MCF 10A (cell line): ENCODE results near the gene SYNGAP1. TPM values are rescaled to one million over a fixed set of nuclear protein-coding genes. Genes with fewer than 3 reads are reported as not detected.
"Not testable (repeated sequence)": the region's sequence is repeated elsewhere in the genome, so short reads cannot be mapped to it uniquely, and the experiment has no call there.

Source experiments
- BruUV-seq: library from RNA; stranded (reverse); fragments of 400-500 nt; replicated peaks from 2 replicates; lab custom pipeline; 2021; lab: Mats Ljungman, UMichigan
- CTCF ChIA-PET: fragments of 300-600 bp; sonication (Branson Sonifier 250); formaldehyde crosslinking; extraction: SDS; loops from one replicate; lab custom pipeline; 2021; ENCODE audit warnings: antibody characterized with exemption, inconsistent platforms; lab: Yijun Ruan, JAX
- POLR2A ChIA-PET: fragments of 300-600, 350-650 bp; sonication (Branson Sonifier 250); formaldehyde crosslinking; extraction: SDS; loops from one replicate; lab custom pipeline; 2020; ENCODE audit warnings: antibody characterized with exemption, inconsistent platforms; lab: Yijun Ruan, JAX
- DNase-seq: peaks from one replicate; pipeline ENCODE4 v3.0.0-alpha.2; 2018; ENCODE audit not compliant: unreplicated experiment
- H3K27ac Mint-ChIP-seq: one replicate; pipeline ENCODE4 v1.8.0; 2022; ENCODE audit warnings: mild to moderate bottlenecking, low read depth, mixed read lengths; ENCODE audit not compliant: unreplicated experiment
- H3K27me3 Mint-ChIP-seq: one replicate; pipeline ENCODE4 v1.8.0; 2022; ENCODE audit warnings: mixed read lengths; ENCODE audit not compliant: insufficient read depth, unreplicated experiment
- H3K36me3 Mint-ChIP-seq: one replicate; pipeline ENCODE4 v1.8.0; 2022; ENCODE audit warnings: mild to moderate bottlenecking, moderate library complexity, mixed read lengths; ENCODE audit not compliant: insufficient read depth, unreplicated experiment
- H3K4me1 Mint-ChIP-seq: one replicate; pipeline ENCODE4 v1.8.0; 2022; ENCODE audit warnings: mixed read lengths; ENCODE audit not compliant: insufficient read depth, unreplicated experiment
- H3K4me3 Mint-ChIP-seq: one replicate; pipeline ENCODE4 v1.8.0; 2022; ENCODE audit warnings: mild to moderate bottlenecking, moderate library complexity, mixed read lengths; ENCODE audit not compliant: unreplicated experiment
- H3K9me3 Mint-ChIP-seq: one replicate; pipeline ENCODE4 v1.8.0; 2022; ENCODE audit warnings: mixed read lengths; ENCODE audit not compliant: unreplicated experiment
- CTCF ChIP-seq: fragments of 200-600 bp; IDR thresholded peaks from one replicate; pipeline ENCODE4 v1.8.0; 2022; ENCODE audit warnings: antibody characterized with exemption, mild to moderate bottlenecking; ENCODE audit not compliant: unreplicated experiment
- intact Hi-C: fragments of 100-400 bp; cut with micrococcal nuclease; formaldehyde crosslinking; loops from 2 replicates; pipeline ENCODE4 v1.14.1; 2022
- total RNA-seq: library from RNA; stranded (reverse); gene quantifications from 2 replicates; pipeline ENCODE4 v1.2.3, GENCODE V29; 2022

SYNGAP1 gene
- total RNA-seq, 1 experiment from 2014 or later: 6.7 TPM

- Mint-ChIP-seq H3K9me3 (no peaks in the 10 kb centered on the region), H3K36me3 (no peaks in the 10 kb centered on the region), H3K4me1 (no peaks in the 10 kb centered on the region), H3K27me3 (peaks cover 39% of the 10 kb centered on the region), H3K27ac (no peak overlapping the region), H3K4me3 (no peak overlapping the region)
- no peak for DNase-seq
- intact Hi-C loops: no loop called here
- POLR2A ChIA-PET: no interaction called here
- no TSS peak for BruUV-seq
- TF ChIP-seq CTCF: no peak
- CTCF ChIA-PET: interaction anchor here (0.8 kb wide), 1 partner anchor 15 kb away, joined by 4 read pairs; no protein-coding TSS in a partner anchor
These were observed 63.8 kb downstream of the SYNGAP1 start for GRCh38 chr6:33483678-33484077.

GRCh38 chr6:33484673-33485262 lies 64.9 kb downstream of the SYNGAP1 start:
- CTCF ChIA-PET, H3K4me1 Mint-ChIP-seq, H3K9me3 Mint-ChIP-seq, DNase-seq, BruUV-seq, H3K27ac Mint-ChIP-seq, POLR2A ChIA-PET, intact Hi-C loops, H3K36me3 Mint-ChIP-seq, H3K4me3 Mint-ChIP-seq: not testable (repeated sequence)
- H3K27me3 Mint-ChIP-seq: peaks cover 29% of the 10 kb centered on the region

GRCh38 chr6:33485680-33486079 lies 65.8 kb downstream of the SYNGAP1 start:
- H3K9me3 Mint-ChIP-seq, H3K4me1 Mint-ChIP-seq, intact Hi-C loops, CTCF ChIA-PET, H3K27ac Mint-ChIP-seq, BruUV-seq, H3K4me3 Mint-ChIP-seq, DNase-seq, H3K36me3 Mint-ChIP-seq, POLR2A ChIA-PET: not testable (repeated sequence)
- H3K27me3 Mint-ChIP-seq: peaks cover 21% of the 10 kb centered on the region

- Mint-ChIP-seq H3K27me3 (peaks cover 14% of the 10 kb centered on the region), H3K36me3 (no peaks in the 10 kb centered on the region), H3K27ac (no peak overlapping the region), H3K9me3 (no peaks in the 10 kb centered on the region), H3K4me1 (no peaks in the 10 kb centered on the region), H3K4me3 (no peak overlapping the region)
- no peak for DNase-seq
- no TSS peak for BruUV-seq
- ChIA-PET CTCF (no interaction called here), POLR2A (no interaction called here)
- intact Hi-C loops: no loop called here
- no peak for TF ChIP-seq CTCF
These were observed 68.5 kb downstream of the SYNGAP1 start for GRCh38 chr6:33488339-33488738.

- ChIA-PET POLR2A (interaction anchor here (0.6 to 0.9 kb wide), 3 partner anchors 36 to 89 kb away, joined by 3 read pairs; partner anchors contain the start of gene ZBTB9), CTCF (interaction anchor here (0.6 kb wide), 1 partner anchor 665 kb away, joined by 3 read pairs; no protein-coding TSS in a partner anchor)
- Mint-ChIP-seq H3K27me3 (peaks cover 14% of the 10 kb centered on the region), H3K4me3 (no peak overlapping the region), H3K36me3 (no peaks in the 10 kb centered on the region), H3K4me1 (no peaks in the 10 kb centered on the region), H3K27ac (no peak overlapping the region), H3K9me3 (no peaks in the 10 kb centered on the region)
- TF ChIP-seq CTCF: no peak
- intact Hi-C loops: no loop called here
- BruUV-seq: no TSS peak
- DNase-seq: peak; percentile 36
These were observed 70.3 kb downstream of the SYNGAP1 start for GRCh38 chr6:33490198-33490597.
